ACC112 (cell line): Measurements from ENCODE around the gene PCOLCE2.

Source experiments
- H2AFZ ChIP-seq: fragments of 200-600 bp; sonication (generic); one replicate; pipeline ENCODE4 v1.6.0; 2017; ENCODE audit warnings: antibody characterized with exemption, low read length; ENCODE audit not compliant: unreplicated experiment
- H3K27ac ChIP-seq: fragments of 200-600 bp; sonication (generic); 2 replicates; pipeline ENCODE4 v1.5.1; 2014; ENCODE audit warnings: low read depth, mild to moderate bottlenecking, antibody characterized with exemption, low read length, moderate library complexity
- H3K27me3 ChIP-seq: fragments of 200-600 bp; sonication (generic); 2 replicates; pipeline ENCODE4 v1.6.1; 2014; ENCODE audit warnings: mild to moderate bottlenecking, antibody characterized with exemption, low read length, moderate library complexity, mixed read lengths; ENCODE audit not compliant: insufficient read depth
- H3K36me3 ChIP-seq: fragments of 200-600 bp; sonication (generic); 2 replicates; pipeline ENCODE4 v1.6.1; 2016; ENCODE audit warnings: mild to moderate bottlenecking, antibody characterized with exemption, low read length, moderate library complexity, mixed read lengths; ENCODE audit not compliant: insufficient read depth
- H3K4me1 ChIP-seq: fragments of 200-600 bp; sonication (generic); one replicate; pipeline ENCODE4 v1.6.1; 2016; ENCODE audit warnings: low read length, mixed read lengths; ENCODE audit not compliant: insufficient read depth, unreplicated experiment, control insufficient read depth
- H3K4me3 ChIP-seq: fragments of 200-600 bp; sonication (generic); 2 replicates; pipeline ENCODE4 v1.5.1; 2014; ENCODE audit warnings: mild to moderate bottlenecking, low read depth, low read length
- H3K79me2 ChIP-seq: fragments of 200-600 bp; sonication (generic); one replicate; pipeline ENCODE4 v1.6.0; 2016; ENCODE audit warnings: low read length; ENCODE audit not compliant: control insufficient read depth, unreplicated experiment, insufficient read depth

The PCOLCE2 gene

DNA sequence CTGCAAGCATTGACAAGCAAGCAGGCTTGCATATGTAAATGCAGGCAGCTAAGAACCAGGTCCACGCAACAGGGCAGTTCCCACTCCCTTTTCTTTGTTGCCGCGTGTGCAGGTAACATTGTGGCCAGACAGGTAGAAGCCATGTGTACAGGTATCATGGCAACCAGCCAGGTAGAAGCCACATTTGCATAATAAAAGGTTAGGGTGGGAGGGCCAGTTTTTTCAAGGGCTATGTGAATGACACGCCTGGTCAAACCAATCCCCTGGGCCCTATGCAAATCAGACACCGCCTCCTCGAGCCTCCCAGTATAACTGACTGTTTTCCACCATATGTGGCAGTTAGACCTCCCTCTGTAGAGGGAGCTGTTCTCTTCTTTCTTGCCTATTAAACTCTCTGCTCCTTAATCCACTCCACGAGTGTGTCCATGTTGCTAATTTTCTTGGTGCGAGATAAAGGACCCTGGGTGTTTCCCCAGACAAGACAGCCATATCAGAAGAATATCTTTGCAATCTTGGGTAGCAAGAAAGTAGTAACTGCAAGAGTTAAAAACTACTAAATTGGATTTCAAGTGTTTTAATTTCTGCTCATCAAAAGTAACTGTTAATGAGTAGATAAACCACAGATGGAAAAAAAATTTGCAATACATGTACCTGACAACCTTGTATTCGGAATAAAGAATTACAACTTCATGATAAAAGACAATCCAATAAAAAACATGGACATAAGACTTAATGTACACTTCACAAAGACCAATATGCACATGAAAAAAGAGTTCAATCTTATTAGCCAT is 21.8 kb downstream of the PCOLCE2 start:
- H3K4me3 ChIP-seq = no peak overlapping the region
- no peak overlapping the region for H3K27ac ChIP-seq
- H3K36me3 ChIP-seq = no peaks in the 10 kb centered on the region

DNA sequence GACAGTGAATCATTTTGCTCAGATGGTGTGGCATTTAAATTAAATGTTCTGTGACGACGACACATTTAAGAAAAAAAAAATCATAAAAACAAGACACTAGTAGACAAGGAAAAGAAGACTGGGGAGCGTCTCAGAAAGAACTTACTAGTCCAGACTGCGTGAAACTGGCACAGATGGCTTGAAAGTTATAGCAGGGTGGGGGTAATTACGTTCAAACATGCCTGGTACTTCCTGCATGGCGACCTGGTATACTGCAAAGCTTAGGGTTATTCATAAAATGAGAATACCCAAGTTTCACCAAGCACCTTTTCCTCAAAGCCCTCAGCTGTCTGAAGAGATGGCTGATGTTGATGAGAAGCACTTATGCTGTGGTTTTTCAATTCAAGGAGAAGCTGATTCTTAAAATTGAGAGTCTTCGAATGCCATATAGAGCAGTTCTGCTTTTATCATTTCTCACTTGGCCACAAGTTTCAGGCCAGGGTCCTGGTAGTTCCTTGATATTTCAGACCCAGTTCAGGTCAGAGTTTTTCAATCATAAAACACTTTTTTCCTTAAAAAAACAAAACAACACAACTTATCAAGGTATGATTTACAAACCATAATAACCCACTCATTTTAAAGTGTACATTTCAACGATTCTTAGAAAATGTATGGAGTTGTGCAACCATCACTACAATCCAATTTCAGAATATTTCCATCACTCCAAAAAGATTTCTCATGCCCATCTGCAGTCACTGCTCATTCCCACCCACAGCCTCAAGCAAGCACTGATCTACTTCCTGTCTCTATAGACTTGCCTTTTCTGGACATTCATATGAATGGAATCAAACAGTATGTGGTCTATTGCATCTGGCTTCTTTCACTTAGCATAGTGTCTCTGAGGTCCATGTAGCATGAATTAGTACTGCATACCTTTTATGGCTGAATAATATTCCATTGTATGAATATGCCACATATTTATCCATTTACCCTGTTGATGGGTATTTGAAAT is 24.7 kb downstream of the PCOLCE2 start:
- H3K79me2 ChIP-seq = no peaks in the 10 kb centered on the region
- H3K36me3 ChIP-seq = no peaks in the 10 kb centered on the region
- peaks cover 18% of the 10 kb centered on the region for H3K4me1 ChIP-seq
- peak overlapping the region; percentile 48; the same call in 1 of the 2 replicates for H3K4me3 ChIP-seq
- peak overlapping the region; percentile 39 for H2AFZ ChIP-seq
- no peak overlapping the region for H3K27ac ChIP-seq
- no peaks in the 10 kb centered on the region for H3K27me3 ChIP-seq

More for the DNA sequence above, 21.8 kb downstream of the PCOLCE2 start:
- no peaks in the 10 kb centered on the region for H3K79me2 ChIP-seq
- H2AFZ ChIP-seq = no peak overlapping the region
- no peaks in the 10 kb centered on the region for H3K27me3 ChIP-seq
- peaks cover 18% of the 10 kb centered on the region for H3K4me1 ChIP-seq

DNA sequence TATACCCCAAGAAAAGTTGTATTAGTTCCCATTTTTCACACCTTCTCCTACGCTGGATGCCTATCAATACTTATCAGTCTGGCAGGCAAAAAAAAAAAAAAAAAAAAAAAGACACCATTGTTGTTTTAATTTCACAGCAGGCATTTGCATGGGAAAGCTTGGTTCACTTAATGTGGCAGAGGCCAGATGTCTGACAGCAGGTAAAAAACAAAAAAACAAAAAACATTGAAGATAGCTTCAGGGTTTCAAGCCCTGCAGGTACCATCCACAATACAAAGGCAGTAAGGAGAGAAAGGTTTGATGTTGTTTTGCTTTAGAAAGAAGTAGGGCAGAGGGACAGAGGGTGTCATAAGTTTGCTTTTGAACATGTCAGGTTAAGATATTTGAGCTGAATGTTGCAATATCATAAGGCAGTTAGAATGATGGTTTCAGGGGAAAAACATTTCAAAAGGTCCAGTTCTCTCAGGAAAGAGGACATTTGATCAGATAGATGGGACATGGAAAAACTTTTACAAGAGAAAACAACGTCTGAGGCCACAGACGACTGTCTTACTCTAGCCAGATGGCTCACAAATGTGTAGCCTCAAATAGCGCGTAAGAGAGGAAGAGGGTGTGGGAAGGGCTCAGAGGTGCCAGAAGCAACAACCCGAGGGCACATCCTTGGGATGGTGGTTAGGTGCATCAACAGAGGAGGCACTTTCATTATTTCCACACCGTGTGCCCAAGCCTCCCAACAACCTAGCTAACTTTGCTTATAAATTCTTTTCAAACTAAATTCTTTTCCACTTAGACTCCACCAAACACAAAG is 25.7 kb downstream of the PCOLCE2 start:
- peak overlapping the region; percentile 41 for H2AFZ ChIP-seq
- H3K27me3 ChIP-seq = no peaks in the 10 kb centered on the region
- peak overlapping the region; percentile 48; the same call in 1 of the 2 replicates for H3K4me3 ChIP-seq
- H3K27ac ChIP-seq = 0 out of 2 replicates have a peak overlapping the region, but pooled peaks have one; percentile 0
- H3K4me1 ChIP-seq = peaks cover 18% of the 10 kb centered on the region
- no peaks in the 10 kb centered on the region for H3K36me3 ChIP-seq
- H3K79me2 ChIP-seq = no peaks in the 10 kb centered on the region

DNA sequence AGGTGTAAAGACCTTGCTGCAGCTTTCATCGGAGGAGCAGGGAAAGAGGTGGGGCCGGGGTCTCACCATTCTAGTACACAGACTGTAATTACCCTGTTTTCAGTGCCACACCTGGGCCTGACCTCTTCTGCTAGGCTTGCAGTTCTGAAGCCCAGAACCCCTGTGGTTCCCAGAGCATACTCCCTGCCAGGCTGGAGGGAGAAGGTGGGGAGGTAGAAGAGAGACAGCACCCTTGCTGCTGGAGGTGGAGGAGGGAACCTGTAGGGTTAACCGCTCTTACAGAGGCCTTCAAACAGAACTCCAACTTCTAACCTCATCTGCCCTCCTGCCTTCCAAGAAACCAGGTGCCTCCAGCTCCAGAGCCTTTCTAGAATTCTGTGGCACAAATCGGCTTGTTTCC is 27.0 kb downstream of the PCOLCE2 start:
- H3K27me3 ChIP-seq = no peaks in the 10 kb centered on the region
- no peaks in the 10 kb centered on the region for H3K79me2 ChIP-seq
- H3K27ac ChIP-seq = no peak overlapping the region
- H3K4me3 ChIP-seq = no peak overlapping the region
- no peaks in the 10 kb centered on the region for H3K36me3 ChIP-seq
- H3K4me1 ChIP-seq = peaks cover 18% of the 10 kb centered on the region
- H2AFZ ChIP-seq = no peak overlapping the region

DNA sequence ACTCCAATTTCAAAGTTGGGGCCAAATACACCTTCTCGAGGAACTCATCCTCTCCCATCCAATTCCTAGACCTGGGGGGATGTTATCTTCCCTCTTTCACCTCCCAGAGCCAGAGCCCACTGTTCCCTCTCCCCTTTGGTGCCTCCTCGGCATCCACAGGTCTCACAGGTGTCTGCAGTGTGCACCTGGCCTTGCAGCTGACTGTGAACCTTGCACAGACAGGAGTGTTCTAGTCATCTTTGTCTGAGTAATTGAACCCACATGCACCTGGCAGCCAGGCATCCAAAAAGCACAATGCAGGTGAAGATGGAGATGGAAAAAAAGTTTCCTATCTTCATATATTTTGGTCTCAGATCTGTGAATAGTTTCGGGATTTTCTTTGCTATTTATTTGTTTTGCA is 30.8 kb downstream of the PCOLCE2 start:
- Histone ChIP-seq H3K4me3 (no peak overlapping the region), H3K36me3 (no peaks in the 10 kb centered on the region), H3K27me3 (no peaks in the 10 kb centered on the region), H2AFZ (no peak overlapping the region), H3K27ac (no peak overlapping the region), H3K4me1 (peaks cover 13% of the 10 kb centered on the region), H3K79me2 (no peaks in the 10 kb centered on the region)

DNA sequence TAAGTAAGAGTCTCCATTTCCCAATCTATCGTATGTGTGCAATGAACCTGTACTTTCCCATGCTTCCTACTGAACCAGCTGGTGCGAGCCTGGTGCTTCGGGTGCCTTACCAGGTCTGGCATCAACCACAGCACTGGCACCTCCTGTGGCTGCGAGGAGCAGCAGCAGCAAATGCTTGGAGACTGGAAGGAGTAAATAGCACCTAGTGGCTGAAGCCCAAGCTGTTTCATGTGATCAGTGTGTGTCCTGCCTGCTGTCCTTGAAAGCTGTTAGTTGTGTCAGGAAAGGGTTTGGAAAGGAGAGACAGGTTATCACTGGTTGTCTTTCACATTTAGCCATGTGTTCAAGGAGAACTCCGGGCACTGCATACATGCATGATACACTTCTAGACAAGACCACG is 31.8 kb downstream of the PCOLCE2 start:
- Histone ChIP-seq H3K4me1 (peaks cover 17% of the 10 kb centered on the region), H3K27me3 (no peaks in the 10 kb centered on the region), H3K79me2 (no peaks in the 10 kb centered on the region), H2AFZ (no peak overlapping the region), H3K36me3 (no peaks in the 10 kb centered on the region), H3K27ac (no peak overlapping the region), H3K4me3 (no peak overlapping the region)

DNA sequence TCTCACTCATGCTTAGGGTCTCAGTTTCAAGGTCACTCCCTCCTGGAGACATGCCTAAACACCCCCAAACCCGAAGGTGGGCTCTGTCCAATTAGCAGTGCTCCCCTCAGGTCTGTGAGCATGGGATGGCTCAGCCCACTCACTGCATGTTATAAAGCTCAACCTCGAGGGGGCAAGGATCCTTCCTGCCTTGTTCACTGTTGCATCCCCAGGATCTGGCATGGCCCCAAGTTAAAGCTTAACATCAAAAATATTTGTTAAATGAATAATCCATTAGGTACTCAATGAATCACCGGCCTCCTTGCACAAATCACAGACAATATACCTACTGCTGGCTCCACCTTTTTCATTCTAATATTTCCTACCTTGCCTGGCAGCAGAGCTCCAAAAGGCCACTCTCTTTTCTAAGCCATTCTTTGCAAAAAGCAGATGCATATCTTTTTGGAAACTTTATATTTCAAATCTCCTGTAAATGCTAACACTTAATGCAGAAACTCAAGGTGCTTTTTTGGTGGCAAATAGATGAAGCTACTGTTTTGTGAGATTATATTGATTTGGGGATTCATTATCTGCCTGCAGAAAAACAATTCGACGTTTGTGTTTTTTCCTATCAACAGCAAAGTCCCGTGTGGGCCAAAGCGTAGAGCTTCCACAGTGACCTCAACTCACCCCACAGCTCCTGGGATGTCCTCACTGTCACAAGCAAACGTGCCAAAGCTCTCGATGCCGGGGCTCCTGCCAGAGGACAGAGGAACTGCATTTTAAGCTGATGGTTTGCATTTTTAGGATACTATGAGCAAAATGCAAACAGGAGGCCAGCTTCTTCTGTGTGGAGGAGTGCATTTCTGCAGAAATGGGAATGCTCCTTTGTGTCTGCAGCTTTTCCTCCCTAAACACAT is 35.4 kb downstream of the PCOLCE2 start:
- H3K79me2 ChIP-seq = no peaks in the 10 kb centered on the region

DNA sequence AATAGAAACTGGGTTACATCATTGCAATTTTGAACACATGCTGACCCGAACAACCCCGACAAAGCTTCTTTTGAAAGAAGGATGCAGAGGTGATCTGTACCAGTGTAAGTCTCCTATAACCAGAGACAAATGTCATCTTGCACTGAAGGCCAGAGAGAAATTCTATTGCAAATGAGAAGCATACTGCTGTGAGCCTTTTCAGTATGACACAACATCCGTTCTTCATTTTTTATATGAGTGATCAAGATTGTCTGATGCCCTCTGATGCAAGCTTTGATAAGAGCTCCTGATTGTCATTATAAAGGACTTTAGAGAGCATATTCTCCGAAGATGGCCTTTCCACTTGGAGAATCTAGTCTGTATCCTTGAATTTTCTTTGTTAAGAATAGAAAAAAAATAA is 36.9 kb downstream of the PCOLCE2 start:
- no peaks in the 10 kb centered on the region for H3K79me2 ChIP-seq
- peaks cover 46% of the 10 kb centered on the region for H3K4me1 ChIP-seq
- no peaks in the 10 kb centered on the region for H3K27me3 ChIP-seq
- H3K27ac ChIP-seq = no peak overlapping the region
- H3K4me3 ChIP-seq = no peak overlapping the region
- H2AFZ ChIP-seq = no peak overlapping the region
- H3K36me3 ChIP-seq = no peaks in the 10 kb centered on the region

More for the DNA sequence above, 35.4 kb downstream of the PCOLCE2 start:
- H3K27ac ChIP-seq = no peak overlapping the region
- no peak overlapping the region for H2AFZ ChIP-seq
- peaks cover 46% of the 10 kb centered on the region for H3K4me1 ChIP-seq
- H3K4me3 ChIP-seq = no peak overlapping the region
- no peaks in the 10 kb centered on the region for H3K36me3 ChIP-seq
- H3K27me3 ChIP-seq = no peaks in the 10 kb centered on the region

DNA sequence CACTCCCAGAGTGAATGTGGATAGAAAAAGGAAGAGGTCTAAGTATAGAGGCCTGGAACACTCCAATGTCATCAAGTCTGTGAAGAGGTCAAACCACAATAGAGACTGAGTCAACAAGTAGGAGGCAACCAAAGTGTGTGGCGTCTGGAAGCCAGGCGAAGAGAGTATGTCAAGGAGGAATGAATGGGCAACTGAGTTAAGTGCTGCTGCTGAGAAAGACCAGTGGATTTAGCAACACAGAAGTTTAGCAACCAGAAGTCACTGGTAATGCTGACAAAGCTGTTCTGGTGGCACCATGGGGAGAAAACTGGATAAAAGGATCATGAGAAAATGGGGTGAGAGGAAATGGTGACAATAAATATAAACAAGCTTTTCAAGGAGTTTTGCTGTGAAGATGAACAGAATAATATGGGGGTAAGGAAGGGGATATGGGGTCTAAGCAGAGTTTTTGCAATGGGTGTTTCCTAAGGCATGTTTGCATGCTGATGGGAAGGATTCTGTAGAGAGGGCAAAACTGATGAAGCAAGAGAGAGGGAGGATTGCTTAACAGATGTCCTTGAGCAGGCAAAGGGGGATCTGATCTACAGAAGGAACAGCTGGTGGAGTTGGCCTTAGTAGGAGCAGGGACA is 38.4 kb downstream of the PCOLCE2 start:
- Histone ChIP-seq H3K4me1 (peaks cover 46% of the 10 kb centered on the region), H3K27me3 (no peaks in the 10 kb centered on the region), H2AFZ (no peak overlapping the region), H3K36me3 (no peaks in the 10 kb centered on the region), H3K4me3 (peak overlapping the region; percentile 0; the same call in 1 of the 2 replicates), H3K79me2 (no peaks in the 10 kb centered on the region), H3K27ac (peak overlapping the region; percentile 81)
